K562 (cell line): ENCODE measurements around the gene CARMIL1. TPM values are rescaled to one million over a fixed set of nuclear protein-coding genes. Genes with fewer than 3 reads are reported as not detected.

Experiments
- ATAC-seq: fragments of 200-7000 bp; cut with Tn5 transposase; 3 replicates; pipeline ENCODE4 v1.9.1; 2020; ENCODE audit warnings: moderate library complexity
- BruUV-seq: library from RNA; stranded (reverse); fragments of 400-500 nt; replicated peaks from 2 replicates; lab custom pipeline; 2021; lab: Mats Ljungman, UMichigan
- CTCF ChIA-PET: fragments of 300-600 bp; formaldehyde crosslinking; extraction: SDS; loops from one replicate; lab custom pipeline; 2021; ENCODE audit warnings: low intra/inter-chr PET ratio; lab: Yijun Ruan, JAX
- POLR2A ChIA-PET: fragments of 300-600, 350-650 bp; sonication (Branson Sonifier 250); formaldehyde crosslinking; extraction: SDS; loops from one replicate; lab custom pipeline; 2021; ENCODE audit warnings: antibody characterized with exemption, inconsistent platforms; lab: Yijun Ruan, JAX
- DNase-seq, 4 experiments: peaks; one replicate each; pipeline versions ENCODE4 v3.0.0 to v3.0.0-alpha.2; 2011 to 2018; ENCODE audit warnings: low spot score in 3 of 4, mixed read lengths in 3 of 4; ENCODE audit errors: extremely low read depth in 1 of 4
- FAIRE-seq: peaks from 2 replicates; lab custom pipeline; 2011; peaks lifted over from hg19 to GRCh38; lab: Jason Lieb, UNC
- H2AFZ ChIP-seq: 2 replicates; pipeline ENCODE4 v1.6.0; 2011; ENCODE audit warnings: low read depth, low read length, control low read depth, inconsistent platforms
- H3K27ac ChIP-seq: fragments of 200-600 bp; 3 replicates; pipeline ENCODE4 v1.8.0; 2011; ENCODE audit warnings: low read depth, mild to moderate bottlenecking, control low read depth, inconsistent platforms, low read length, moderate library complexity, mixed read lengths; ENCODE audit errors: extremely low read depth
- H3K27me3 ChIP-seq, 2 experiments: fragments of 300-600 bp in 1 of 2; 2 replicates in 1 of 2; 3 replicates in 1 of 2; pipeline versions ENCODE4 v1.6.0 to v1.8.0; 2011; ENCODE audit warnings: inconsistent platforms in 2 of 2, low read length in 2 of 2, mild to moderate bottlenecking in 1 of 2, mixed read lengths in 1 of 2, moderate library complexity in 1 of 2; ENCODE audit not compliant: control insufficient read depth in 2 of 2, insufficient read depth in 2 of 2
- H3K36me3 ChIP-seq: fragments of 300-600 bp; 3 replicates; pipeline ENCODE4 v1.8.0; 2011; ENCODE audit warnings: mild to moderate bottlenecking, low read length, inconsistent platforms; ENCODE audit not compliant: control insufficient read depth, insufficient read depth
- H3K4me1 ChIP-seq, 2 experiments: fragments of 200-600 bp in 1 of 2; replicated peaks in 1 of 2; 2 replicates in 1 of 2; 3 replicates in 1 of 2; pipeline versions ENCODE4 v1.5.1 to v1.8.0; 2011; ENCODE audit warnings: inconsistent platforms in 2 of 2, low read length in 2 of 2, mild to moderate bottlenecking in 1 of 2, mixed read lengths in 1 of 2, moderate library complexity in 1 of 2; ENCODE audit not compliant: control insufficient read depth in 2 of 2, insufficient read depth in 2 of 2
- H3K4me2 ChIP-seq: 2 replicates; pipeline ENCODE4 v1.6.1; 2011; ENCODE audit warnings: low read length, control low read depth, inconsistent platforms, mixed read lengths; ENCODE audit not compliant: insufficient read depth
- H3K4me3 ChIP-seq: fragments of 200-600 bp; sonication (generic), shearing (Covaris generic); 2 replicates; pipeline ENCODE4 v1.5.1; 2016; ENCODE audit warnings: control low read depth, inconsistent platforms
- H3K79me2 ChIP-seq: fragments of 200-600 bp; 3 replicates; pipeline ENCODE4 v1.8.0; 2011; ENCODE audit warnings: low read length, inconsistent platforms; ENCODE audit not compliant: control insufficient read depth, insufficient read depth
- H3K9ac ChIP-seq, 2 experiments: 2 replicates each; pipeline versions ENCODE4 v1.6.0 to v1.6.1; 2011; ENCODE audit warnings: low read depth in 2 of 2, low read length in 2 of 2, control low read depth in 1 of 2, inconsistent platforms in 1 of 2, mild to moderate bottlenecking in 1 of 2, mixed read lengths in 1 of 2; ENCODE audit not compliant: insufficient read depth in 1 of 2
- H3K9me1 ChIP-seq: one replicate; pipeline ENCODE4 v1.6.0; 2011; ENCODE audit warnings: inconsistent platforms, mild to moderate bottlenecking, low read length, moderate library complexity; ENCODE audit not compliant: control insufficient read depth, insufficient read depth
- H3K9me3 ChIP-seq: replicated peaks from 2 replicates; pipeline ENCODE4 v1.5.1; 2011; ENCODE audit warnings: low read depth, low read length, inconsistent platforms; ENCODE audit not compliant: control insufficient read depth, insufficient read depth
- H4K20me1 ChIP-seq: replicated peaks from 2 replicates; pipeline ENCODE4 v1.6.1; 2011; ENCODE audit warnings: low read length, inconsistent platforms, mixed read lengths; ENCODE audit not compliant: control insufficient read depth, insufficient read depth
- BCL6 ChIP-seq: fragments of 250-450 bp; sonication (Bioruptor Pico); IDR thresholded peaks from 2 replicates; pipeline ENCODE4 v1.4.0; 2020
- HNRNPLL ChIP-seq: fragments of 200-400 bp; formaldehyde crosslinking; IDR thresholded peaks from 2 replicates; pipeline ENCODE4 v1.6.1; 2017; ENCODE audit warnings: low read length, low read depth, mild to moderate bottlenecking; ENCODE audit not compliant: poor library complexity, severe bottlenecking
- ILF3 ChIP-seq: fragments of 450-650 bp; IDR thresholded peaks from 2 replicates; pipeline ENCODE4 v1.6.1; 2018; ENCODE audit warnings: antibody characterized with exemption, mild to moderate bottlenecking, moderate library complexity, borderline replicate concordance
- KDM2B ChIP-seq: fragments of 250-450 bp; sonication (Bioruptor Pico); IDR thresholded peaks from 2 replicates; pipeline ENCODE4 v1.8.0; 2021; ENCODE audit warnings: mild to moderate bottlenecking, moderate library complexity
- MTA3 ChIP-seq: fragments of 450-650 bp; formaldehyde crosslinking; IDR thresholded peaks from 2 replicates; pipeline ENCODE4 v1.6.1; 2017; ENCODE audit warnings: mild to moderate bottlenecking, borderline replicate concordance
- NFE2L1 ChIP-seq: fragments of 450-650 bp; IDR thresholded peaks from 2 replicates; pipeline ENCODE4 v1.6.1; 2016; ENCODE audit warnings: missing genetic modification characterization, low read depth, mild to moderate bottlenecking, missing compliant biosample characterization, moderate library complexity, borderline replicate concordance
- PRMT5 ChIP-seq: sonication (generic); formaldehyde crosslinking; IDR thresholded peaks from 2 replicates; pipeline ENCODE4 v1.5.0; 2020; ENCODE audit warnings: missing genetic modification reagents
- ZNF3 ChIP-seq: fragments of 250-450 bp; sonication (Bioruptor Pico); IDR thresholded peaks from 2 replicates; pipeline ENCODE4 v1.5.0; 2021; ENCODE audit warnings: mild to moderate bottlenecking, moderate library complexity
- WGBS: fragments of 100-300 bp; shearing (Covaris generic); methylation state at CpG from one replicate; pipeline ENCODE4 v1.1.6; 2016; ENCODE audit warnings: low coverage, mixed read lengths; ENCODE audit not compliant: insufficient coverage; ENCODE audit errors: missing lambda C conversion rate; 5-methylcytosine and 5-hydroxymethylcytosine counted together
- in situ Hi-C: fragments of 300-500 bp; cut with MboI; formaldehyde crosslinking; loops from 4 replicates; pipeline ENCODE4 v1.15.0; 2018; ENCODE audit warnings: inconsistent platforms, mixed read lengths
- intact Hi-C: fragments of 100-400 bp; cut with micrococcal nuclease; formaldehyde crosslinking; loops from 2 replicates; pipeline ENCODE4 v1.14.2; 2022
- polyA plus RNA-seq, 8 experiments: library from polyadenylated mRNA; depleted of rRNA in 4 of 8; stranded (reverse) in 5 of 8; unstranded in 3 of 8; fragments of >200 nt; fragmentation: Nextera tagmentation in 2 of 8; fragmentation: Illumina TruSeq in 1 of 8; extraction: Ambion mirVana in 2 of 8; extraction: Trizol in 1 of 8; gene quantifications; 2 replicates each; pipeline versions ENCODE4 v1.2.1 to v1.2.3, GENCODE V29; 2011 to 2014; ENCODE audit warnings: inconsistent platforms in 1 of 8, missing spikeins in 1 of 8
- total RNA-seq, 7 experiments: library from RNA; depleted of rRNA in 6 of 7; stranded (reverse); fragments of >200 nt in 6 of 7; fragmentation: Illumina TruSeq in 2 of 7; extraction: Trizol in 2 of 7; gene quantifications; 2 replicates each; pipeline versions ENCODE4 v1.2.1 to v1.2.3, GENCODE V29; 2011 to 2021; ENCODE audit warnings: low replicate concordance in 1 of 7
- TF ChIP-seq, protein P1 (sequence below): fragments of 250-450 bp; sonication (Bioruptor Pico); IDR thresholded peaks from 2 replicates; pipeline ENCODE4 v1.8.0; 2021; ENCODE audit warnings: moderate library complexity, mild to moderate bottlenecking, inconsistent platforms

CARMIL1 gene
- total and polyA plus RNA-seq, 9 of the 15 experiments (the other 6 are each of a cell fraction or from before 2014, with no cell fraction given): 0.04 to 0.32 (median 0.10) TPM; not detected in 1

DNA sequence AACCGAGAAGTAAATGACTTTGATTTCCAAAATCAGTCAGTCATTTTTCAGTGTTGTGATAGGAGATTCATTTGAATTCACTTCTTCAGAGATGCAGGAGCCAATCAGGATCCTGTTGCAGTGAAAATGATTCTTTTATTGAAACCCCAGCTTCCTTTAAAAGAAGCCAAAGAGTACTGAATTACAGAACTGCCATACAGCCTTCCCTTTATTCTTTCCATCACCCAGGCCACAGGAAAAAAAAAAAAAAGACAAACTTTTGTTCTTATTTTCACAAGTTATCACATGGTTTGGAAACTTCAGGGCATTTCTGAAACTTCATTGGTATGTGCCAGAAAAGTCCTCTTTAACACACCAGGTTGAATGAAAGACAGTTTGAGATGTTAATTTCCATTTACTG is 1.8 kb upstream of the CARMIL1 start:
- H2AFZ ChIP-seq: no peak overlapping the region
- ChIA-PET CTCF (no interaction called here), POLR2A (interaction anchor here (0.6 kb wide), 2 partner anchors 9 to 29 kb away, joined by 3 read pairs; no protein-coding TSS in a partner anchor)
- peaks cover 4 to 22% of the 10 kb centered on the region in 2 experiments; a peak in 4 of 5 replicates for H3K27me3 ChIP-seq
- H3K9me1 ChIP-seq: no peaks in the 10 kb centered on the region
- DNase-seq (no peak), FAIRE-seq (no peak), ATAC-seq (no peak)
- no peak overlapping the region for H3K27ac ChIP-seq
- no TSS peak for BruUV-seq
- no peaks in the 10 kb centered on the region for H3K79me2 ChIP-seq
- no peak overlapping the region for H3K4me2 ChIP-seq
- H3K4me3 ChIP-seq: no peak overlapping the region
- no peaks in the 10 kb centered on the region for H4K20me1 ChIP-seq
- no peak overlapping the region for H3K9ac ChIP-seq
- H3K4me1 ChIP-seq: peaks cover 2 to 17% of the 10 kb centered on the region in 2 experiments; a peak in 2 of 5 replicates
- no peaks in the 10 kb centered on the region for H3K9me3 ChIP-seq
- TF ChIP-seq, protein P1, sequence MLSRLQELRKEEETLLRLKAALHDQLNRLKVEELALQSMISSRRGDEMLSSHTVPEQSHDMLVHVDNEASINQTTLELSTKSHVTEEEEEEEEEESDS (CRISPR knock-in tag): no peak
- TF ChIP-seq BCL6 (CRISPR knock-in tag) (no peak), ILF3 (no peak), ZNF3 (no peak), PRMT5 (CRISPR knock-in tag) (no peak), HNRNPLL (no peak), KDM2B (CRISPR knock-in tag) (no peak), NFE2L1 (tag) (no peak), MTA3 (no peak)
- H3K36me3 ChIP-seq: no peaks in the 10 kb centered on the region
- in situ Hi-C loops (loop anchor here (10.0 kb wide), 1 partner anchor 327 kb away; no protein-coding TSS in a partner anchor), intact Hi-C loops (loop anchor here (10.0 kb wide), 1 partner anchor 437 kb away; no protein-coding TSS in a partner anchor)
- WGBS: 0% methylated on average over 1 of the region's 1 CpG
